Gastroesophageal sphincter (tissue), 2 donors: ENCODE measurements around the gene SFSWAP.

ENCODE experiments used
- EP300 ChIP-seq: sonication (generic); formaldehyde crosslinking; IDR thresholded peaks from one replicate; pipeline ENCODE4 v1.6.1; 2017; ENCODE audit warnings: antibody characterized with exemption, mild to moderate bottlenecking
- POLR2A ChIP-seq, 2 donors: fragments of 450-650 bp; IDR thresholded peaks; one replicate each; pipeline ENCODE4 v1.6.1; 2017; ENCODE audit warnings: antibody characterized with exemption in 2 of 2, mild to moderate bottlenecking in 2 of 2, moderate library complexity in 1 of 2
- POLR2AphosphoS5 ChIP-seq: sonication (generic); formaldehyde crosslinking; IDR thresholded peaks from one replicate; pipeline ENCODE4 v1.6.1; 2017; ENCODE audit warnings: antibody characterized with exemption

GRCh38 chr12:131677699-131678098 is 33.2 kb upstream of the SFSWAP start:
- TF ChIP-seq POLR2A (IDR thresholded peaks at IDR 0.05) = no peak
- TF ChIP-seq POLR2AphosphoS5 = no peak
- no peak for TF ChIP-seq EP300
